ENCODE data around the gene SMURF2. TPM values are rescaled to one million over a fixed set of nuclear protein-coding genes. Genes with fewer than 3 reads are reported as not detected.
A peak's percentile ranks its signal among the peaks of the same experiment; 100 is the strongest.

Gene SMURF2
- total RNA-seq, 1 donor: 90.5 TPM

GRCh38 chr17:64599187-64599676, 62.9 kb downstream of the SMURF2 start:
- Histone ChIP-seq H3K27ac (ENCODE audit: low read depth, low read length) (peak overlapping the region; percentile 30), H3K4me2 (ENCODE audit: insufficient read depth, low read length) (no peak overlapping the region), H3K4me3 (ENCODE audit: insufficient read depth, low read length) (no peak overlapping the region), H2AFZ (ENCODE audit: low read length) (no peak overlapping the region), H4K20me1 (ENCODE audit: insufficient read depth, low read length) (peaks cover 32% of the 10 kb centered on the region), H3K27me3 (ENCODE audit: insufficient read depth, low read length) (no peaks in the 10 kb centered on the region), H3K4me1 (ENCODE audit: insufficient read depth, low read length) (peaks cover 23% of the 10 kb centered on the region), H3K9me3 (ENCODE audit: low read depth, low read length) (no peaks in the 10 kb centered on the region), H3K79me2 (ENCODE audit: insufficient read depth, low read length) (peaks cover 99% of the 10 kb centered on the region), H3K36me3 (ENCODE audit: insufficient read depth, low read length) (peaks cover 46% of the 10 kb centered on the region)
- TF ChIP-seq CTCF (IDR thresholded peaks at IDR 0.05; ENCODE audit: extremely low read depth, low read depth, low read length): no peak
- no peak for DNase-seq (ENCODE audit: insufficient read length, low spot score, missing footprints)

- Histone ChIP-seq H3K79me2 (ENCODE audit: insufficient read depth, low read length) (peaks cover 99% of the 10 kb centered on the region), H3K27me3 (ENCODE audit: insufficient read depth, low read length) (no peaks in the 10 kb centered on the region), H3K36me3 (ENCODE audit: insufficient read depth, low read length) (peaks cover 51% of the 10 kb centered on the region), H3K4me2 (ENCODE audit: insufficient read depth, low read length) (no peak overlapping the region), H2AFZ (ENCODE audit: low read length) (no peak overlapping the region), H3K4me1 (ENCODE audit: insufficient read depth, low read length) (peaks cover 18% of the 10 kb centered on the region), H4K20me1 (ENCODE audit: insufficient read depth, low read length) (peaks cover 30% of the 10 kb centered on the region), H3K4me3 (ENCODE audit: insufficient read depth, low read length) (no peak overlapping the region), H3K9me3 (ENCODE audit: low read depth, low read length) (no peaks in the 10 kb centered on the region), H3K27ac (ENCODE audit: low read depth, low read length) (peak overlapping the region; percentile 30)
- no peak for DNase-seq (ENCODE audit: insufficient read length, low spot score, missing footprints)
- no peak for TF ChIP-seq CTCF (IDR thresholded peaks at IDR 0.05; ENCODE audit: extremely low read depth, low read depth, low read length)
These were observed 63.4 kb downstream of the SMURF2 start for GRCh38 chr17:64598672-64599071.

- Histone ChIP-seq H3K27ac (ENCODE audit: low read depth, low read length) (no peak overlapping the region), H2AFZ (ENCODE audit: low read length) (no peak overlapping the region), H4K20me1 (ENCODE audit: insufficient read depth, low read length) (peaks cover 29% of the 10 kb centered on the region), H3K36me3 (ENCODE audit: insufficient read depth, low read length) (peaks cover 68% of the 10 kb centered on the region), H3K27me3 (ENCODE audit: insufficient read depth, low read length) (no peaks in the 10 kb centered on the region), H3K4me1 (ENCODE audit: insufficient read depth, low read length) (peaks cover 8% of the 10 kb centered on the region), H3K9me3 (ENCODE audit: low read depth, low read length) (no peaks in the 10 kb centered on the region), H3K4me3 (ENCODE audit: insufficient read depth, low read length) (no peak overlapping the region), H3K79me2 (ENCODE audit: insufficient read depth, low read length) (peaks cover 97% of the 10 kb centered on the region), H3K4me2 (ENCODE audit: insufficient read depth, low read length) (no peak overlapping the region)
- DNase-seq (ENCODE audit: insufficient read length, low spot score, missing footprints): no peak
- no peak for TF ChIP-seq CTCF (IDR thresholded peaks at IDR 0.05; ENCODE audit: extremely low read depth, low read depth, low read length)
These were observed 65.1 kb downstream of the SMURF2 start for GRCh38 chr17:64596988-64597387.

- Histone ChIP-seq H3K79me2 (ENCODE audit: insufficient read depth, low read length) (peaks cover 98% of the 10 kb centered on the region), H3K4me3 (ENCODE audit: insufficient read depth, low read length) (no peak overlapping the region), H3K9me3 (ENCODE audit: low read depth, low read length) (no peaks in the 10 kb centered on the region), H3K27ac (ENCODE audit: low read depth, low read length) (no peak overlapping the region), H3K4me1 (ENCODE audit: insufficient read depth, low read length) (peaks cover 8% of the 10 kb centered on the region), H3K36me3 (ENCODE audit: insufficient read depth, low read length) (peaks cover 74% of the 10 kb centered on the region), H3K4me2 (ENCODE audit: insufficient read depth, low read length) (no peak overlapping the region), H4K20me1 (ENCODE audit: insufficient read depth, low read length) (peaks cover 28% of the 10 kb centered on the region), H3K27me3 (ENCODE audit: insufficient read depth, low read length) (no peaks in the 10 kb centered on the region), H2AFZ (ENCODE audit: low read length) (no peak overlapping the region)
- DNase-seq (ENCODE audit: insufficient read length, low spot score, missing footprints): no peak
- no peak for TF ChIP-seq CTCF (IDR thresholded peaks at IDR 0.05; ENCODE audit: extremely low read depth, low read depth, low read length)
These were observed 65.7 kb downstream of the SMURF2 start for GRCh38 chr17:64596439-64596838.
